ENCODE measurements around the gene GPRASP1. TPM values are rescaled to one million over a fixed set of nuclear protein-coding genes. Genes with fewer than 3 reads are reported as not detected.

GPRASP1 gene, protein sequence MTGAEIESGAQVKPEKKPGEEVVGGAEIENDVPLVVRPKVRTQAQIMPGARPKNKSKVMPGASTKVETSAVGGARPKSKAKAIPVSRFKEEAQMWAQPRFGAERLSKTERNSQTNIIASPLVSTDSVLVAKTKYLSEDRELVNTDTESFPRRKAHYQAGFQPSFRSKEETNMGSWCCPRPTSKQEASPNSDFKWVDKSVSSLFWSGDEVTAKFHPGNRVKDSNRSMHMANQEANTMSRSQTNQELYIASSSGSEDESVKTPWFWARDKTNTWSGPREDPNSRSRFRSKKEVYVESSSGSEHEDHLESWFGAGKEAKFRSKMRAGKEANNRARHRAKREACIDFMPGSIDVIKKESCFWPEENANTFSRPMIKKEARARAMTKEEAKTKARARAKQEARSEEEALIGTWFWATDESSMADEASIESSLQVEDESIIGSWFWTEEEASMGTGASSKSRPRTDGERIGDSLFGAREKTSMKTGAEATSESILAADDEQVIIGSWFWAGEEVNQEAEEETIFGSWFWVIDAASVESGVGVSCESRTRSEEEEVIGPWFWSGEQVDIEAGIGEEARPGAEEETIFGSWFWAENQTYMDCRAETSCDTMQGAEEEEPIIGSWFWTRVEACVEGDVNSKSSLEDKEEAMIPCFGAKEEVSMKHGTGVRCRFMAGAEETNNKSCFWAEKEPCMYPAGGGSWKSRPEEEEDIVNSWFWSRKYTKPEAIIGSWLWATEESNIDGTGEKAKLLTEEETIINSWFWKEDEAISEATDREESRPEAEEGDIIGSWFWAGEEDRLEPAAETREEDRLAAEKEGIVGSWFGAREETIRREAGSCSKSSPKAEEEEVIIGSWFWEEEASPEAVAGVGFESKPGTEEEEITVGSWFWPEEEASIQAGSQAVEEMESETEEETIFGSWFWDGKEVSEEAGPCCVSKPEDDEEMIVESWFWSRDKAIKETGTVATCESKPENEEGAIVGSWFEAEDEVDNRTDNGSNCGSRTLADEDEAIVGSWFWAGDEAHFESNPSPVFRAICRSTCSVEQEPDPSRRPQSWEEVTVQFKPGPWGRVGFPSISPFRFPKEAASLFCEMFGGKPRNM (N-terminal part only)
- total RNA-seq = 8.8 to 10.0 TPM (median 9.6 TPM) in 3 replicates

DNA sequence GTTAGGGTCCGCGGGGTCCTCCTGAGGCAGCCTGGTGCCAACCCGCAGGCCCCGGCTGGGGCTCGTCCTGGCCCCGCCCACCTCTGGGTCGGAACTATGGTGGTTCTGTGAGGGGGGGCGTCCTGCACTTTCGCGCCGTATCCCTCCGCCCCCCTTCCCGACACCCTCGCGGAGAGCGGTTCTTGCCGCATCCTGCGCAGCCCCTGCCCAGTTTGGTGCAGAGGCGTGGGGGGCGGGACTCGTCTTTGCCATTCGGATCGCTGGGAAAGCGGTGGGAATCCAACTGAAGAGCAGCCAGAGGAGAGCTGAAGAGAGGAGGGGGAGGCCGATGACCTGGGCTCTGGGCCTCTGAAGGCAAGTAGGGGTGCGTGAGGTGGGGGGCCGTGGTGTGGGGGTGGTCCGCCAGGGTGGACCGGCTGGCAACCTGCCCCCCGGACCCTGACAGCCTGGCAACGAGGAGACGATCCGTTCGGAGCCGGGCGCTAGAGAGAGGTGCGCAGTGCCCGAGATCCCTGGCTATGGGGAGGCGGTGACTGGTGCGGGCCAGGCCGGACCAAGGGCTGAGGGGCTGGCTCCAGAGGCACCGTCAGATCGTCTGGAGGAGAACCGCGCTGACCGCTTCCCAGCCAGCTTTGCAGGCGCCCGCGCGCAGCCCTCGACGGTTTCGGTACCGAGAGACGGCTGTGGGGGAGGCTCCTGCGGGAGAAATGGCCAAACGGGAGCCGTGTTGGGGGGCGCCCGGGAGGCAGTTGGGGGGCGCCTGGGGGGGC, at the start of gene GPRASP1:
GPRASP1 (plus strand) TSS at position 242 of the 770 bp plus-strand sequence. CDS start 2,431 bp downstream, outside the sequence.
- H3K36me3 Mint-ChIP-seq = peaks cover 9% of the 10 kb centered on the region
- no peaks in the 10 kb centered on the region for H3K27me3 Mint-ChIP-seq (ENCODE audit: low read depth)
- DNase-seq (ENCODE audit: low spot score in 2 of 2, unreplicated experiment in 2 of 2) = peak in 1 of 2 experiments; percentile 50
- H3K4me1 Mint-ChIP-seq = peaks cover 8% of the 10 kb centered on the region
- peaks cover 31% of the 10 kb centered on the region for H3K9me3 Mint-ChIP-seq
- peak within 1 kb of the TSS; percentile 56 for H3K27ac Mint-ChIP-seq
- TF ChIP-seq, protein P1, sequence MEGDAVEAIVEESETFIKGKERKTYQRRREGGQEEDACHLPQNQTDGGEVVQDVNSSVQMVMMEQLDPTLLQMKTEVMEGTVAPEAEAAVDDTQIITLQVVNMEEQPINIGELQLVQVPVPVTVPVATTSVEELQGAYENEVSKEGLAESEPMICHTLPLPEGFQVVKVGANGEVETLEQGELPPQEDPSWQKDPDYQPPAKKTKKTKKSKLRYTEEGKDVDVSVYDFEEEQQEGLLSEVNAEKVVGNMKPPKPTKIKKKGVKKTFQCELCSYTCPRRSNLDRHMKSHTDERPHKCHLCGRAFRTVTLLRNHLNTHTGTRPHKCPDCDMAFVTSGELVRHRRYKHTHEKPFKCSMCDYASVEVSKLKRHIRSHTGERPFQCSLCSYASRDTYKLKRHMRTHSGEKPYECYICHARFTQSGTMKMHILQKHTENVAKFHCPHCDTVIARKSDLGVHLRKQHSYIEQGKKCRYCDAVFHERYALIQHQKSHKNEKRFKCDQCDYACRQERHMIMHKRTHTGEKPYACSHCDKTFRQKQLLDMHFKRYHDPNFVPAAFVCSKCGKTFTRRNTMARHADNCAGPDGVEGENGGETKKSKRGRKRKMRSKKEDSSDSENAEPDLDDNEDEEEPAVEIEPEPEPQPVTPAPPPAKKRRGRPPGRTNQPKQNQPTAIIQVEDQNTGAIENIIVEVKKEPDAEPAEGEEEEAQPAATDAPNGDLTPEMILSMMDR (IDR thresholded peaks at IDR 0.05; ENCODE audit: unreplicated experiment) = no peak
- H3K4me3 Mint-ChIP-seq = peak within 1 kb of the TSS; percentile 84

DNA sequence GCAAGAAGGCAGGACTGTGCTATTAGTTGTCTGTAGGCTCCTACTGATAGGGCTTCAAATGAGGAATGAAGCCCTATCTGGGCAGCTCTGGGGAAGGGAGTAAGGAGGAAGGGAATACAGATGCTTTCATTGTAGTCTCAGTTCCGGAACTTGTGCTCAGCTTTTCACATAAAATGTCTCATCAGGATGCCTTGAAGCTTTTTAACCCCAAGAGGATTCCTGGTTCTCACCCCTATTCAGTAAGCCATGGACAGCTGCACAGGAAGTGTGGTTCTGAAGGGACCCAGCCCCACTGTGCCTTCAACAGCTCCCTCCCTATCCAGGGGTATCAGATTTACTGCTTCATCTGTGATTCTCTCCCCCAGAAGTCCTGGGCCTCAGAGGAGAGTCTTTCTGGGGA, 47.0 kb upstream of the GPRASP1 start:
- TF ChIP-seq, protein P1 (IDR thresholded peaks at IDR 0.05; ENCODE audit: unreplicated experiment) = no peak
- Mint-ChIP-seq H3K27me3 (ENCODE audit: low read depth) (no peaks in the 10 kb centered on the region), H3K4me3 (no peak overlapping the region), H3K9me3 (peaks cover 33% of the 10 kb centered on the region), H3K36me3 (peaks cover 32% of the 10 kb centered on the region), H3K4me1 (peaks cover 11% of the 10 kb centered on the region), H3K27ac (no peak overlapping the region)
- no peak for DNase-seq (ENCODE audit: low spot score in 2 of 2, unreplicated experiment in 2 of 2)

- no peak for DNase-seq (ENCODE audit: low spot score in 2 of 2, unreplicated experiment in 2 of 2)
- TF ChIP-seq, protein P1 (IDR thresholded peaks at IDR 0.05; ENCODE audit: unreplicated experiment) = no peak
- Mint-ChIP-seq H3K4me3 (no peak overlapping the region), H3K27ac (no peak overlapping the region), H3K27me3 (ENCODE audit: low read depth) (no peaks in the 10 kb centered on the region), H3K4me1 (peaks cover 5% of the 10 kb centered on the region), H3K9me3 (peaks cover 44% of the 10 kb centered on the region), H3K36me3 (peaks cover 46% of the 10 kb centered on the region)
Observed at GRCh38 chrX:102606115-102606514, 45.2 kb upstream of the GPRASP1 start.

DNA sequence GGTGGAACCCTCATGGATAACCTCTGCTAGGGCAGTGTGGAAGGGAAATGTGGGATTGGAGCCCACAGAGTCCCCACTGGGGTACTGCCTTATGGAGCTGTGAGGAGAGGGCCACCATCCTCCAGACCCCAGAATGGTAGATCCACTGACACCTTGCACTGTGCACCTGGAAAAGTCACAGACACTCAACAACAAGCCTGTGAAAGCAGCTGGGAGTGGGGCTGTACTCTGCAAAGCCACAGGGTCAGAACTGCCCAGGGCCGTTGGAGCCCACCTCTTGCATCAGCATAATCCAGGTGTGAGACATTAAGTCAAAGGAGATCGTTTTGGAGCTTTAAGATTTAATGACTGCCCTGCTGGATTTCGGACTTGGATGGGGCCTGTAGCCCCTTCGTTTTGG, 40.4 kb upstream of the GPRASP1 start:
- TF ChIP-seq, protein P1 (IDR thresholded peaks at IDR 0.05; ENCODE audit: unreplicated experiment) = no peak
- H3K36me3 Mint-ChIP-seq = peaks cover 59% of the 10 kb centered on the region
- H3K27me3 Mint-ChIP-seq (ENCODE audit: low read depth) = no peaks in the 10 kb centered on the region

GRCh38 chrX:102624105-102624504, 27.2 kb upstream of the GPRASP1 start:
- TF ChIP-seq, protein P1 (IDR thresholded peaks at IDR 0.05; ENCODE audit: unreplicated experiment) = no peak
- DNase-seq (ENCODE audit: low spot score in 2 of 2, unreplicated experiment in 2 of 2) = no peak
- Mint-ChIP-seq H3K27ac (no peak overlapping the region), H3K36me3 (peaks cover 76% of the 10 kb centered on the region), H3K4me1 (no peaks in the 10 kb centered on the region), H3K4me3 (no peak overlapping the region), H3K9me3 (peaks cover 82% of the 10 kb centered on the region), H3K27me3 (ENCODE audit: low read depth) (no peaks in the 10 kb centered on the region)

More for the DNA sequence above, 40.4 kb upstream of the GPRASP1 start:
- no peak for DNase-seq (ENCODE audit: low spot score in 2 of 2, unreplicated experiment in 2 of 2)
- Mint-ChIP-seq H3K9me3 (peaks cover 65% of the 10 kb centered on the region), H3K27ac (no peak overlapping the region), H3K4me3 (no peak overlapping the region), H3K4me1 (no peaks in the 10 kb centered on the region)

Measured in mesothelial cell of epicardium (in vitro differentiated cells).